HEK293 (cell line): ENCODE data around the gene PLA2G4D.

Experiments used
- CTCF ChIA-PET: fragments of 350-600 bp; formaldehyde crosslinking; extraction: SDS; loops from one replicate; lab custom pipeline; 2021; ENCODE audit warnings: antibody characterized with exemption; lab: Yijun Ruan, JAX
- POLR2A ChIA-PET: fragments of 300-600 bp; formaldehyde crosslinking; extraction: SDS; loops from one replicate; lab custom pipeline; 2020; ENCODE audit warnings: antibody characterized with exemption, inconsistent platforms; lab: Yijun Ruan, JAX
- H3K27ac ChIP-seq: fragments of 200-500 bp; sonication (Bioruptor generic); 2 replicates; pipeline ENCODE4 v1.5.1; 2014; ENCODE audit warnings: low read depth, low read length, control low read depth, inconsistent platforms; ENCODE audit errors: extremely low read depth
- H3K36me3 ChIP-seq, 2 experiments: fragments of 200-500 bp in 1 of 2; sonication (Bioruptor generic) in 1 of 2; 1 replicate in 1 of 2; 2 replicates in 1 of 2; pipeline ENCODE4 v1.5.1; 2014 to 2017; ENCODE audit warnings: inconsistent platforms in 2 of 2, low read length in 2 of 2; ENCODE audit not compliant: control insufficient read depth in 2 of 2, insufficient read depth in 1 of 2
- H3K4me1 ChIP-seq: fragments of 200-500 bp; sonication (Bioruptor generic); 2 replicates; pipeline ENCODE4 v1.5.1; 2014; ENCODE audit warnings: mild to moderate bottlenecking, low read length, inconsistent platforms; ENCODE audit not compliant: control insufficient read depth, insufficient read depth
- H3K4me3 ChIP-seq: 2 replicates; pipeline ENCODE4 v1.5.1; 2011; ENCODE audit warnings: low read depth, mild to moderate bottlenecking, control low read depth, low read length, moderate library complexity
- H3K9me3 ChIP-seq: fragments of 200-500 bp; sonication (Bioruptor generic); 2 replicates; pipeline ENCODE4 v1.5.1; 2014; ENCODE audit warnings: low read depth, low read length, inconsistent platforms; ENCODE audit not compliant: control insufficient read depth, insufficient read depth
- BCL11B ChIP-seq: fragments of 450-650 bp; formaldehyde crosslinking; IDR thresholded peaks from 2 replicates; pipeline ENCODE4 v1.5.1; 2016; ENCODE audit warnings: low read depth, missing biosample characterization, missing genetic modification characterization
- SCRT1 ChIP-seq: fragments of 450-650 bp; formaldehyde crosslinking; IDR thresholded peaks from 2 replicates; pipeline ENCODE4 v1.5.1; 2016; ENCODE audit warnings: missing biosample characterization, missing genetic modification characterization, borderline replicate concordance
- SP2 ChIP-seq: fragments of 450-650 bp; formaldehyde crosslinking; IDR thresholded peaks from 2 replicates; pipeline ENCODE4 v1.5.1; 2016; ENCODE audit warnings: missing biosample characterization, missing genetic modification characterization
- ZBTB26 ChIP-seq: fragments of 450-650 bp; formaldehyde crosslinking; optimal IDR thresholded peaks from 2 replicates; pipeline ENCODE3; 2016; ENCODE audit warnings: missing biosample characterization, mild to moderate bottlenecking, missing genetic modification characterization
- ZBTB44 ChIP-seq: fragments of 450-650 bp; IDR thresholded peaks from 2 replicates; pipeline ENCODE4 v1.5.1; 2018; ENCODE audit warnings: missing biosample characterization, mild to moderate bottlenecking, missing genetic modification characterization
- ZNF132 ChIP-seq: fragments of 450-650 bp; formaldehyde crosslinking; IDR thresholded peaks from 2 replicates; pipeline ENCODE4 v1.5.1; 2017; ENCODE audit warnings: missing biosample characterization, missing genetic modification characterization, borderline replicate concordance
- ZNF280C ChIP-seq: fragments of 450-650 bp; formaldehyde crosslinking; IDR thresholded peaks from 2 replicates; pipeline ENCODE4 v1.5.1; 2016; ENCODE audit warnings: missing biosample characterization, missing genetic modification characterization
- ZNF37A ChIP-seq: fragments of 450-650 bp; IDR thresholded peaks from 2 replicates; pipeline ENCODE4 v1.5.1; 2018; ENCODE audit warnings: missing biosample characterization, missing genetic modification characterization
- ZNF510 ChIP-seq: fragments of 450-650 bp; formaldehyde crosslinking; IDR thresholded peaks from 2 replicates; pipeline ENCODE4 v1.5.1; 2018; ENCODE audit warnings: mild to moderate bottlenecking, missing genetic modification characterization, missing biosample characterization; ENCODE audit not compliant: insufficient replicate concordance
- ZNF518A ChIP-seq: fragments of 450-650 bp; formaldehyde crosslinking; conservative IDR thresholded peaks from 2 replicates; pipeline ENCODE4 v1.5.1; 2016; ENCODE audit warnings: low read depth, missing biosample characterization, missing genetic modification characterization
- ZNF560 ChIP-seq: fragments of 450-650 bp; formaldehyde crosslinking; IDR thresholded peaks from 2 replicates; pipeline ENCODE4 v1.5.1; 2017; ENCODE audit warnings: missing biosample characterization, missing genetic modification characterization, borderline replicate concordance
- ZNF561 ChIP-seq: fragments of 450-650 bp; IDR thresholded peaks from 2 replicates; pipeline ENCODE4 v1.5.1; 2018; ENCODE audit warnings: missing biosample characterization, missing genetic modification characterization, borderline replicate concordance
- ZNF596 ChIP-seq: fragments of 450-650 bp; IDR thresholded peaks from 2 replicates; pipeline ENCODE4 v1.5.0; 2018; ENCODE audit warnings: missing biosample characterization, mild to moderate bottlenecking, missing genetic modification characterization, moderate library complexity
- ZNF624 ChIP-seq: fragments of 450-650 bp; formaldehyde crosslinking; IDR thresholded peaks from 2 replicates; pipeline ENCODE4 v1.5.1; 2017; ENCODE audit warnings: missing biosample characterization, missing genetic modification characterization
- ZNF768 ChIP-seq: fragments of 450-650 bp; formaldehyde crosslinking; IDR thresholded peaks from 2 replicates; pipeline ENCODE4 v1.5.1; 2018; ENCODE audit warnings: missing biosample characterization, mild to moderate bottlenecking, missing genetic modification characterization
- ZSCAN23 ChIP-seq: fragments of 450-650 bp; formaldehyde crosslinking; IDR thresholded peaks from 2 replicates; pipeline ENCODE4 v1.5.1; 2016; ENCODE audit warnings: missing biosample characterization, missing genetic modification characterization

PLA2G4D gene

GRCh38 chr15:42108189-42108588 lies 13.8 kb upstream of the PLA2G4D start:
- POLR2A ChIA-PET = no interaction called here
- TF ChIP-seq ZNF37A (tag by site-specific recombination) = no peak
- no peak for TF ChIP-seq ZNF768 (tag by site-specific recombination)
- no peak for TF ChIP-seq ZNF518A (tag by site-specific recombination)
- no peak for TF ChIP-seq ZNF510
- TF ChIP-seq SCRT1 (tag by site-specific recombination) = no peak
- no peak for TF ChIP-seq ZSCAN23
- no peak for TF ChIP-seq ZNF280C (tag by site-specific recombination)
- TF ChIP-seq, all 188 proteins: peak for 0
- no peaks in the 10 kb centered on the region for H3K4me1 ChIP-seq
- no peaks in the 10 kb centered on the region for H3K36me3 ChIP-seq
- CTCF ChIA-PET = interaction anchor here (1.9 kb wide), 1 partner anchor 24 kb away, joined by 9 read pairs; no protein-coding TSS in a partner anchor
- no peak overlapping the region for H3K4me3 ChIP-seq
- H3K9me3 ChIP-seq = no peaks in the 10 kb centered on the region
- H3K27ac ChIP-seq = no peak overlapping the region

- ChIA-PET CTCF (interaction anchor here (1.9 kb wide), 1 partner anchor 23 kb away, joined by 9 read pairs; no protein-coding TSS in a partner anchor), POLR2A (no interaction called here)
- no peaks in the 10 kb centered on the region for H3K4me1 ChIP-seq
- no peaks in the 10 kb centered on the region for H3K36me3 ChIP-seq
- no peak overlapping the region for H3K27ac ChIP-seq
- H3K4me3 ChIP-seq = no peak overlapping the region
- no peaks in the 10 kb centered on the region for H3K9me3 ChIP-seq
- TF ChIP-seq ZNF280C (tag by site-specific recombination) (no peak), ZNF561 (tag by site-specific recombination) (no peak), ZNF518A (tag by site-specific recombination) (no peak), ZNF596 (tag by site-specific recombination) (no peak), ZNF560 (no peak), ZBTB26 (tag by site-specific recombination) (no peak), BCL11B (tag by site-specific recombination) (no peak), ZNF624 (no peak), ZNF132 (no peak), SP2 (no peak), ZBTB44 (tag by site-specific recombination) (no peak)
Measured at GRCh38 chr15:42107473-42107872, 13.1 kb upstream of the PLA2G4D start.
